HepG2 (cell line): ENCODE measurements around the gene GC.

Experiments used
- DPF2 ChIP-seq: sonication (generic); formaldehyde crosslinking; IDR thresholded peaks from 2 replicates; pipeline ENCODE4 v1.4.0; 2020; ENCODE audit warnings: mild to moderate bottlenecking, low read depth, missing genetic modification reagents, borderline replicate concordance
- FOXA3 ChIP-seq: IDR thresholded peaks from 2 replicates; pipeline ENCODE4 v1.6.1; 2016; ENCODE audit warnings: missing genetic modification reagents, missing compliant biosample characterization
- MAZ ChIP-seq, 2 experiments: sonication (generic) in 1 of 2; formaldehyde crosslinking in 1 of 2; IDR thresholded peaks; 2 replicates each; pipeline versions ENCODE4 v1.5.0 to v1.6.1; 2012 to 2020; ENCODE audit warnings: low read depth in 2 of 2, mild to moderate bottlenecking in 2 of 2, borderline replicate concordance in 1 of 2, improper control_type of control experiment in 1 of 2, low read length in 1 of 2, missing genetic modification reagents in 1 of 2, moderate library complexity in 1 of 2
- MEIS2 ChIP-seq: sonication (generic); formaldehyde crosslinking; IDR thresholded peaks from 2 replicates; pipeline ENCODE4 v1.9.0; 2021; ENCODE audit warnings: mild to moderate bottlenecking, missing genetic modification reagents
- MTA3 ChIP-seq: sonication (generic); formaldehyde crosslinking; IDR thresholded peaks from 2 replicates; pipeline ENCODE4 v1.4.0; 2020; ENCODE audit warnings: missing genetic modification reagents
- MXI1 ChIP-seq: IDR thresholded peaks from 3 replicates; pipeline ENCODE4 v1.6.1; 2012; ENCODE audit warnings: low read depth, low read length, inconsistent platforms, borderline replicate concordance
- POLR2A ChIP-seq, 2 experiments: IDR thresholded peaks; 2 replicates each; pipeline ENCODE4 v1.6.1; 2011; ENCODE audit warnings: low read depth in 2 of 2, low read length in 2 of 2, mild to moderate bottlenecking in 1 of 2, moderate library complexity in 1 of 2; ENCODE audit not compliant: insufficient read depth in 1 of 2
- ZNF318 ChIP-seq: sonication (generic); formaldehyde crosslinking; IDR thresholded peaks from 2 replicates; pipeline ENCODE4 v1.4.0; 2020; ENCODE audit warnings: mild to moderate bottlenecking, missing genetic modification reagents
- ZSCAN22 ChIP-seq: sonication (generic); formaldehyde crosslinking; IDR thresholded peaks from 2 replicates; pipeline ENCODE4 v1.4.0; 2020; ENCODE audit warnings: mild to moderate bottlenecking, missing genetic modification reagents
- TF ChIP-seq, protein P1 (sequence below): sonication (generic); formaldehyde crosslinking; IDR thresholded peaks from 2 replicates; pipeline ENCODE4 v1.4.0; 2020; ENCODE audit warnings: mild to moderate bottlenecking, missing genetic modification reagents

- no peak for TF ChIP-seq ZNF318 (CRISPR knock-in tag)
- TF ChIP-seq POLR2A (IDR thresholded peaks at IDR 0.05; ENCODE audit: insufficient read depth in 1 of 2, low read depth in 2 of 2, low read length in 2 of 2), result no peak
- TF ChIP-seq, protein P1, sequence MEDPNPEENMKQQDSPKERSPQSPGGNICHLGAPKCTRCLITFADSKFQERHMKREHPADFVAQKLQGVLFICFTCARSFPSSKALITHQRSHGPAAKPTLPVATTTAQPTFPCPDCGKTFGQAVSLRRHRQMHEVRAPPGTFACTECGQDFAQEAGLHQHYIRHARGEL (CRISPR knock-in tag), result no peak
- no peak for TF ChIP-seq FOXA3 (CRISPR knock-in tag)
- no peak for TF ChIP-seq MXI1
- TF ChIP-seq MEIS2 (CRISPR knock-in tag), result no peak
- TF ChIP-seq MAZ (IDR thresholded peaks at IDR 0.05; ENCODE audit: borderline replicate concordance, low read depth, low read length), result no peak
- TF ChIP-seq MAZ (CRISPR knock-in tag; IDR thresholded peaks at IDR 0.05; ENCODE audit: low read depth), result no peak
- no peak for TF ChIP-seq MTA3 (CRISPR knock-in tag)
- TF ChIP-seq DPF2 (CRISPR knock-in tag), result no peak
- TF ChIP-seq ZSCAN22 (CRISPR knock-in tag), result no peak
These were observed 88.9 kb downstream of the GC start for GRCh38 chr4:71694961-71695360.
